ENCODE data around the gene CCDC91. TPM values are rescaled to one million over a fixed set of nuclear protein-coding genes. Genes with fewer than 3 reads are reported as not detected.

CCDC91 gene
- total and polyA plus RNA-seq, 9 of the 15 experiments (the other 6 are each of a cell fraction or from before 2014, with no cell fraction given): 10.1 to 31.1 (median 26.3) TPM

- TF ChIP-seq SMARCA4 (IDR thresholded peaks at IDR 0.05): peak; percentile 65; the same call in 1 of the 2 replicates
- TF ChIP-seq ASH1L (IDR thresholded peaks at IDR 0.05; ENCODE audit: borderline replicate concordance, low read depth, partially characterized antibody): no peak
- no peak for TF ChIP-seq ETV5 (CRISPR knock-in tag; IDR thresholded peaks at IDR 0.05; ENCODE audit: low read depth)
- TF ChIP-seq PPARD (CRISPR knock-in tag; IDR thresholded peaks at IDR 0.05): no peak
- no peak for TF ChIP-seq GTF2B (IDR thresholded peaks at IDR 0.05; ENCODE audit: extremely low read depth, insufficient read length)
- TF ChIP-seq ATF3 (IDR thresholded peaks at IDR 0.05): peak; percentile 28; the same call in 1 of the 2 replicates
- no peak for TF ChIP-seq ATF3 (CRISPR knock-in tag; conservative IDR thresholded peaks at IDR 0.05)
- no peak for TF ChIP-seq STAT6 (CRISPR knock-in tag; IDR thresholded peaks at IDR 0.05)
- no peak for TF ChIP-seq NFIC (IDR thresholded peaks at IDR 0.05)
- TF ChIP-seq TRIM28 (IDR thresholded peaks at IDR 0.05): no peak
- TF ChIP-seq MLLT1 (IDR thresholded peaks at IDR 0.05): no peak
- TF ChIP-seq ID3 (CRISPR knock-in tag; IDR thresholded peaks at IDR 0.05): no peak
- no peak for TF ChIP-seq ID3 (tag; IDR thresholded peaks at IDR 0.05)
- TF ChIP-seq CHD4 (IDR thresholded peaks at IDR 0.05; ENCODE audit: insufficient read depth, insufficient replicate concordance, low read depth, low read length, poor library complexity, severe bottlenecking): no peak
- no peak for TF ChIP-seq TOE1 (IDR thresholded peaks at IDR 0.05; ENCODE audit: borderline replicate concordance)
- TF ChIP-seq TOE1 (CRISPR knock-in tag; IDR thresholded peaks at IDR 0.05; ENCODE audit: borderline replicate concordance, low read depth): no peak
- TF ChIP-seq RBM14 (IDR thresholded peaks at IDR 0.05; ENCODE audit: borderline replicate concordance, insufficient read depth, low read depth, low read length): no peak
- TF ChIP-seq BMI1 (IDR thresholded peaks at IDR 0.05; ENCODE audit: low read length): no peak
- no peak for TF ChIP-seq RNF219 (CRISPR knock-in tag; IDR thresholded peaks at IDR 0.05)
Measured at GRCh38 chr12:28543021-28543890, 353.0 kb downstream of the CCDC91 start (continued).
